ENCODE measurements around the gene OGG1.

OGG1 gene

DNA sequence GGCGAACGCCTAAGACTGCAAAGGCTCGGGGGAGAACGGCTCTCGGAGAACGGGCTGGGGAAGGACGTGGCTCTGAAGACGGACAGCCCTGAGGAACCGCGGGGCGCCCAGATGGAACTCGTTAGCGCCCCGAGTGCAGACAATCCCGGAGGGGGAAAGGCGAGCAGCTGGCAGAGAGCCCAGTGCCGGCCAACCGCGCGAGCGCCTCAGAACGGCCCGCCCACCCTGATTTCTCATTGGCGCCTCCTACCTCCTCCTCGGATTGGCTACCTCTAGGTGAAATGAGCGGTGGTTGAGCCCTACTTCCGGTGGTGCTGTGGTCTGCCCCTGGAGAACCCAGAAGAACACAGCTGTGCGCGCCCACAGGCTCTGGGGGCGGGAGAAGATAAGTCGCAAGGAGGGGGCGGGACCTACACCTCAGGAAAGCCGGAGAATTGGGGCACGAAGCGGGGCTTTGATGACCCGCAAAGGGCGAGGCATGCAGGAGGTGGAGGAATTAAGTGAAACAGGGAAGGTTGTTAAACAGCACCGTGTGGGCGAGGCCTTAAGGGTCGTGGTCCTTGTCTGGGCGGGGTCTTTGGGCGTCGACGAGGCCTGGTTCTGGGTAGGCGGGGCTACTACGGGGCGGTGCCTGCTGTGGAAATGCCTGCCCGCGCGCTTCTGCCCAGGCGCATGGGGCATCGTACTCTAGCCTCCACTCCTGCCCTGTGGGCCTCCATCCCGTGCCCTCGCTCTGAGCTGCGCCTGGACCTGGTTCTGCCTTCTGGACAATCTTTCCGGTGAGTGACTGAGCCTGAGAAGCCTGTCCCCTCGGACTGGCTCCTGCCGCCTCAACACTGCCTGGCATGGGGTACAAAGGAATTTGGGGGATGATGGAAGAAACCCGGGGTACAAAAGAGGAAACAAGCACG lies at the start of gene OGG1:
Gene OGG1 (plus strand): TSS at position 308 of the 911 bp plus-strand sequence. CDS start 335 bp downstream, at position 643.
- peak; percentile 90 for DNase-seq (ENCODE audit: low read depth)

DNA sequence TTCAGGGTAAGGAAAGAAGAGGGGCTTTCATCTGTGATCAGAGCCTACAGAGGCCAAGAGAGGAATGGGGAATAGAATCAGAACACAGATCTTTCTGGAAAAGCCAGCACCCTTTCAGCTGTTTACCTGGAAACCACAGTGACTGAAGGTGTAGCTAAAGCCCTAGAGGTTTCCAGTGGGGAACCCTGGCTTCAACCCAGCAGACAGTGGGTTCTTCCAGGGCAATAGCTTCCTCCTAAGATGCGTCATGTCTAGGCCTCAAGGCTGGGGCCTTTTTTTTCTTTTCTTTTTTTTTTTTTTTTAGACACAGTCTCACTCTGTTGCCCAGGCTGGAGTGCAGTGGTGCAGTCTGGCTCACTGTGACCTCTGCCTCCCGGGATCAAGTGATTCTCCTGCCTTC lies 49.2 kb upstream of the OGG1 start:
- DNase-seq (ENCODE audit: low read depth): no peak

DNA sequence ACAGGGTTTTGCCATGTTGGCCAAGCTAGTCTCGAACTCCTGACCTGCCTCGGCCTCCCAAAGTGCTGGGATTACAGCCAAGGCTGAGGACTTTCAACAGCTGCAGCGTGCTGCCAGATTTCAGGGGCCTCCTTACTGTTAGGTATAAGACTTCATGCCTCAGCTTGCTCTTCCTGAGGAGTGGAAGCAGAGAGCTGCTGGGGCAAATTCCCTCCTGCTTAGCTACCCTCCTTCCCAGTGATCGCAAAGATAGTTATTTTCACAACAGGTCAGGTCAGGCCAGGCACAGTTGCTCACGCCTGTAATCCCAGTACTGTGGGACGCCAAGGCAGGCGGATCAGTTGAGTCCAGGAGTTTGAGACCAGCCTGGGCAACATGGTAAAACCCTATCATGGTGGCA lies 48.7 kb upstream of the OGG1 start:
- no peak for DNase-seq (ENCODE audit: low read depth)

DNA sequence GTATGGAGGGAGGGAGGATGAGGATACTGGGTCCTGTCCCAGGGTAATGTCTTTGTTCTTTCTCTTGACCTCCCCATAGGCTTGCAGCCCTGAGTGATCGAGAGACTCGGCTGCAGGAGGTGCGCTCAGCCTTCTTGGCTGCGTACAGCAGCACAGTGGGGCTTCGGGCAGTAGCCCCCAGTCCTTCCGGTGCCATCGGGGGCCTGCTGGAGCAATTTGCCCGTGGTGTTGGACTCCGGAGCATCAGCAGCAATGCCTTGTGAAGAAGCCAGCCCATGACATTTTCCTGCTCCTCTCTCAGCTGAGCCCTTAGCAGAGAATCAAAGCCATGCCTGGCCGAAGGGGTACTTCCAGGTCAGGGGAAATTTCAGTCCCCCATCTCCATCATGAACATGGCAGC lies 48.0 kb upstream of the OGG1 start:
- no peak for DNase-seq (ENCODE audit: low read depth)

DNA sequence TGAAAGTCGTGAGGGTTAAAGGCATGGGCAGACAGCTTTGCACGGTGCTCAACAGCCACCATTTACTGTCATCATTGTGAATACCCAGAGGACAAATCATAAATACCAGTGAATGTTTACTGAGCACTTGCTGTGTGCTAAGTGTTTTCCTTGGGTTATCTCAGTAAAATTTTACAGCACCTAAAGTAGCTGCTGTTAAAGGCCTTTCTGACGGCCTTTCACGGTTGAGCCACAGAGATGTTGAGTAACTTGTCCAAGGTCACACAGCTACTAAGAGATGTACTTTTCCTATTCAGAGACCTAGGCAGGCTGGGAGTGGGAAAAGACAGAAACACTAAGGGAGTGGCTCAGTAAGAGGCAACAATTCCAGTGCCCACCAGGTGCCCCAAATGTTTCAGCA lies 46.5 kb upstream of the OGG1 start:
- DNase-seq (ENCODE audit: low read depth): no peak

DNA sequence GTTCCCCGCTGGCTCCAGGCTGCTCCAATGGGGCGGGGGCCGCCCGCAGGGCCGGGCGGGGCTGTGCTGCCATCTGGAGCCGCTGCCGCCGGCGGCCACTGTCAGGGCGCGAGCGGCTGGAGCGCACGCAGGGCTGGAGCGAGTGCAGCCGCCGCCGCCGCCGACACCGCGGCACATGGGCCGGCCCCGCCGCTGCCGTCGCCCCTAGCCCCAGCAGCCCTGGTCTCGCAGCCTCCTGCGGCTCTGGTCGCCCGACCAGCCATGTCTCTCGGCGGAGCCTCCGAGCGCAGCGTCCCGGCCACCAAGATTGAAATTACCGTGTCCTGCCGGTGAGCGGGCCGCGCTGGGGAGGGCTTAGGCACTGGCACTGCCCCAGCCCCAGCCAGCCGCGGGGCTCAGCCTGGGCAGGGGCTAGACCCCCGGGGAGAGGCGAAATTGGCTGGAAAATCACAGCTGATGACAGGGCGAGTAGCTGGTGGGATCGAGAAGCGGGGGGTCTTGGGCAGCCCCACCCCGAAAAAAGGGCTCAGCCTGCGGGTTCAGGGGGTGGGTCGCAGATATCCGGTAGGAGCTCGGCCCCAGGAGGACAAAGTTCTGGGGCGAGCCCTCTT lies 45.9 kb upstream of the OGG1 start, which contains the start of gene CPNE9:
Gene CPNE9 (plus strand): TSS at position 98 of the 611 bp plus-strand sequence. CDS start 164 bp downstream, at position 262.
- DNase-seq (ENCODE audit: low read depth): no peak

DNA sequence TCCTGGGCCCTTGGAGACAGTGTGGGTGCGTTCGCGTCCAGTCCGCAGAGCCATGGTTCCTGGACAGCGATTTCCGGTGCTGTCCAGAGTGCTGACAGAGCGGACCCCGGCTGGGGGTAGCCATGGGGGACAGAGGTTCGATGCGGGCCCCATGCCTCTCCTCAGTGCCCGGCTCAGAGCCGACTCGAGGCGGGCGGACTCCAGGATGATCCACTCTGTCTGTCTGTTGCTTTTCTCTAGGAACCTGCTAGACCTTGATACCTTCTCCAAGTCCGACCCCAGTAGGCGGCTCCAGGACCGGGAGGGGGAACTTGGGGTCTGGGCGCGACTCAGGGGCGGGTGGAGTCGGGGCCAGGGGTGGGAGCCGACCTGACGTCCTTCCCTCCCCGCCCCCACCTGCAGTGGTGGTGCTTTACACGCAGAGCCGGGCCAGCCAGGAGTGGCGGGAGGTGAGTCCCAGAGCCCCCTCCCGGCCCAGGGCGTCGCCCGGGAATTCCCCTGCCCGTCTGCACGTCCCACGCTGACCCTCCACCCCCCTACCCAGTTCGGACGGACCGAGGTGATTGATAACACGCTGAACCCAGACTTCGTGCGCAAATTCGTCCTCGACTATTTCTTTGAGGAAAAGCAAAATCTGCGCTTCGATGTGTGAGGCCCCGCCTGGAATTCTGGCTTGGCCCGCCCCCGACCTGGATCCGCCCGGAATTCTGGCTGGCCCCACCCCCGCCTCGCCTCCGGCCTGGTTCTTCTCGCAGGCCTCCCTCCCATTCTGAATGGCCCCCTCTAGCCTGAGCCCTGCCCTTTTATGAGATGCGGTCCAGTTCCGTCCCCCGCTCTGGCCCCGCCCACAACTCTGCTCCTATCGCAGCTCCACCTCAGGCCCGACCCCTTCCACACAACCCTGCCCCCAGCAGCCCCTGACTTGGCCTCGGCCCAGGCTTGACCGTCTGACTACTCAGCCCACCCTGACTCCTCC lies 45.1 kb upstream of the OGG1 start:
- DNase-seq (ENCODE audit: low read depth): no peak

DNA sequence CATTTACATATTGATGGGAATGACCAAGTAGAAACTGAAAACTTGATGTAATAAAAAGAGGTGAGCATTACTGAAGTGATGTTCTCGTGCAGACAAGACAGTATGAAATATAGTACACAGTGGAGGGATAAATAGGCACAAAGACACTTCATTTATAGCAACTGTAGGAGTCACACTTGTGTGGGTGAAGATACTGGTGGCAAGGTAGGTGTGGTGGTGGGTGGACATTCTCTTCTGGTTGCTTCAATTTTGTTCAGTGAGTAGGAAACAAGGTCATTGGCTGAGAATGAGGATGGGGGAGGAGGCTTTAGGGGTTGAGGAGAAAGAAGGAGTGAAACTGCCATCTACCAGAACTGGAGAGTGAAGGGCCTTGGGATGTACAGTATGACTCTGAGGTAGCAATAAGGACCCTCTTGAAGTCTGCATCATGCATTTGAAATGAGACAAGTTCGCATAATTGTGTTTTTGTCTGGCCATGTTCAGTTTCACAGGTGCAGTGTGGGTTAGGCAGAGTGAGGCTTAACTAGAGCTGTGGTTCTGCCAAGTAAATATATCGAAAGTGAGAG lies 39.5 kb upstream of the OGG1 start:
- DNase-seq (ENCODE audit: low read depth): no peak

DNA sequence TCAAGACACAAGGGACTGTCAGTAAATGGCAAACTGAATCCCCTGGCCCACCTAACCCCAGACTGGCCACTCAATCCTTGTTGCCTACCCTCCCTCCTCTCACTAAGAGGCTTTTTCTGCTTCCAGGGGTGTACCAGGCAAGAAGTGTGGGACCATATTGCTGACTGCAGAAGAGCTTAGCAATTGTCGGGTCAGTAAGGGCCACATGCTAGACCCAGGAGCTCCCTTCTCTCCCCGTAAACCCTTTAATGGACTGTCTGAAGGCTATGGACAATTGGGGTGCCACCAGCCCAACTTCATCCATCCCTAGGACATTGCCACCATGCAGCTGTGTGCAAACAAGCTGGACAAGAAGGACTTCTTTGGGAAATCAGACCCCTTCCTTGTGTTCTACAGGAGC lies 37.3 kb upstream of the OGG1 start:
- no peak for DNase-seq (ENCODE audit: low read depth)

DNA sequence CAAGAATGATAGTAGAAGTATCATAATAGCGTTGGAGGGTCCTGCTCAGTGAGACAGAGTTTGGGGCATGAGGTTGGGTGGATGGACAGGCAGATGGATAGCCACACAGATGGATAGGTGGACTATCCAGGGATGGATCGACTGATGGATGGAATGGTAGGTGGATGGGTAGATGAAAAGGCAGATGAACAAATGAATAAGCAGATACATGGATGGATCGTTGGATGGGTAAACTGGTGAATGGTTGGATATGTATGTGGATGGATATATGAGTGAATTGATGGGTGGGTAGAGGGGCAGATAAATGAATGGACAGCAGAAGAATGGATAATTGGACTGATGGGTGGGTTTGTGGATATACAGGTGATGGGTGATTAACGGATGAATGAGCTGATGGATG lies 36.6 kb upstream of the OGG1 start:
- DNase-seq (ENCODE audit: low read depth): no peak

DNA sequence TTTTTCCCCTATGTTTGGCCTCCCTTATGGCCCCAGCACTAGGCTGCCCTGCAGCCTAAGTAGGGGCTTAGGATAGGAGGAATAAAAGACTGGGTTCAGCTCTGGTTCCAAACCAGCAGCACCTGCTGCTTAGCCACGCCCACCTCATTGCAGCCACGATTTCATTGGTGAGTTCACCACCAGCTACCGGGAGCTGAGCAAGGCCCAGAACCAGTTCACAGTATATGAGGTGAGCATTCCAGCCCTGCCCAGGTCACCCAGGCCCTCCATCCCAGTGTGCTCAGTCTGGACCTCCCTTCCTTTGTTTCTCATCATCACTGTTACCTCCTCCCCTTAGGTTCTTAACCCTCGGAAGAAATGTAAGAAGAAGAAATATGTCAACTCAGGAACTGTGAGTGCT lies 34.6 kb upstream of the OGG1 start:
- DNase-seq (ENCODE audit: low read depth): no peak

DNA sequence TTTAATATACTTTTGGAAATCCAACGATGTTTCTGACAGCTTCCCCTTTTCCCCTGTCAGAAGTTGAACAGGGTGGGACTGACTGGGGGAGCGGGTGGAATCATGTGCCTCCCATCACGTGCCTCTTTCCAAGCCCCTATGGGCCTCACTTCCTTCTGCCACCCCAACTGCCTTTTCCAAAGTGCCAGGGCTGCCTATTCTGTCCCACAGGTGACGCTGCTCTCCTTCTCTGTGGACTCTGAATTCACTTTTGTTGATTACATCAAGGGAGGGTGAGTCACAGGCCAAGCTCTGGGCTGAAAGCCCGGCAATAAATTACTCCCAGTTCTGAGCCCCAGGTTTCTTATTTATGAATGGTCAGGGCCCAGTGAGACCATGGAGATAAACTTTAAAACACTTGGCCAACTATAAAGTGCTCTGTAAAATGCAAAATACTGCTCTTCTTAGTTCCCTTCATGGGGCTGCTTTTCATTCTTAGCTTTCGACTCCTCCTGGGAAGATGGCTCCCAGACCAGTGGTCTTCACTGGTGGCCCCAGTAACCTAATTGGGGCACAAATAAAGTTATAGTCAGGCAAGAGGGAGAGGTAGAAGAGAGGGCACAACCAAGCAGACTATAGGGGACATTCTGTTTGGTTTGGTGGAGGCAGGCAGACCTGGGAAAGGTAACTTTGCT lies 33.9 kb upstream of the OGG1 start:
- no peak for DNase-seq (ENCODE audit: low read depth)

DNA sequence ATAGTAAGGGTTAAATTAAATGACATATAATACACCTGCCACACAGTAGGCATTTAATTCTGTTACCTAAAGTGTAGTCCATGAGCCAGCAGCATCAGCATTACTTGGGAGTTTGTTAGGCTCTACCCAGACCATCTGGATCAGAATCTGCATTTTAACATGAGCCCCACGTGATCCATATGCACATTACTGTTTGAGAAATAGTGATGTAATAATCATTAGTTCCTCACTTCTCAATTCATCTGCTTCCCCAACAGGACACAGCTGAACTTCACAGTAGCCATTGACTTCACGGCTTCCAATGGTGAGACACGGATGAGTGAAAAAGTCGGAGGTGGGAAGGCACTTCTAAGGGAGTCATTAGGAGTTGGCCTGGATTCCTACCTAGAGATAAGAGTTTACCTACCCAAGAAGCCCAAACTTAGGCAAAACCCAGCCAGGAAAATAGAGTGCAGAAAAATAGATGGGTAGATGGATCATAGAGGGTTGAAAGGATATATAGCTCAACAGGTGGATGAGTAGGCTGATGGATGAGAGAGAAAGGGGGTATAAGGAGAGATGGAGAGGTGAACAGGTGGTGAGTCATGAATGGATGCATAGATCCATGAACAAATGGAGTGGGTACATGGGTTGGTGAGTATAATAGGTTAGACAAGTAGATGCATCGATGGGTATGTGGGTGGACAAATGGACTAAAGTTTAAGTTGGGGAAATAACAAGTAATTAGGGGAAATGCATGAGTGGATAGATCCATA lies 32.8 kb upstream of the OGG1 start:
- DNase-seq (ENCODE audit: low read depth): no peak

DNA sequence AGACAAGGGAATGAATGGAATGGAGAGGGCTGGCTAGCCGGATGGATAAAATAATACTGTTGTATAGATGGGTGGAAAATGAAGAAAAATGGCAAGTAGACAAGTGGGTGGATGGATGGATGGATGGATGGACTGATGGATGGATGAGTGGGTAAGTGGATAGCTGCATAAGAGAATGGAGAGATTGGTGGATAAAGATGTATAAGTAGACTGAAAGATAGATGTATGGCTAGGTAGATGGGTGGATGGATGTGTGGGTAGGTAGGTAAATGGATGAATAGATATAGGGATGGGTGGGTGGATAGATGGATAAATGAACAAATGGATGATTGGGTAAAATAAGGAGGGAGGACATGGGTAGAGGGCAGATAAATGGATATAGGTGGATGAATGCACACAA lies 32.2 kb upstream of the OGG1 start:
- no peak for DNase-seq (ENCODE audit: low read depth)

DNA sequence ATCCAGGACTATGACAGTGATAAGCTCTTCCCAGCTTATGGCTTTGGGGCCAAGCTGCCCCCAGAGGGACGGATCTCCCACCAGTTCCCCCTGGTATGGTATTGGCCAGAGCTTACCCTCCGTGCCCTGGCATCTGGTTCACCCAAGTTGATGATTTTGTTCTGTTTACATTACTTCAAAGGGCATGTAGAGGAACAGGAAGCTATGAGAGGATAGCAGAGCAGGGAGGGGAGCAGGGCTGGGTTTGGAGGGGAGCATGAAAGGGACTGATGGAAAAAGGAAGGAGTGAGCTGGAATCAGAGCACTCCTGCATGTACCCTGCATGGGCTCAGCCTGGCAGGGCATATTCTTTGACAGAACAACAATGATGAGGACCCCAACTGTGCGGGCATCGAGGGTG lies 31.6 kb upstream of the OGG1 start:
- no peak for DNase-seq (ENCODE audit: low read depth)

DNA sequence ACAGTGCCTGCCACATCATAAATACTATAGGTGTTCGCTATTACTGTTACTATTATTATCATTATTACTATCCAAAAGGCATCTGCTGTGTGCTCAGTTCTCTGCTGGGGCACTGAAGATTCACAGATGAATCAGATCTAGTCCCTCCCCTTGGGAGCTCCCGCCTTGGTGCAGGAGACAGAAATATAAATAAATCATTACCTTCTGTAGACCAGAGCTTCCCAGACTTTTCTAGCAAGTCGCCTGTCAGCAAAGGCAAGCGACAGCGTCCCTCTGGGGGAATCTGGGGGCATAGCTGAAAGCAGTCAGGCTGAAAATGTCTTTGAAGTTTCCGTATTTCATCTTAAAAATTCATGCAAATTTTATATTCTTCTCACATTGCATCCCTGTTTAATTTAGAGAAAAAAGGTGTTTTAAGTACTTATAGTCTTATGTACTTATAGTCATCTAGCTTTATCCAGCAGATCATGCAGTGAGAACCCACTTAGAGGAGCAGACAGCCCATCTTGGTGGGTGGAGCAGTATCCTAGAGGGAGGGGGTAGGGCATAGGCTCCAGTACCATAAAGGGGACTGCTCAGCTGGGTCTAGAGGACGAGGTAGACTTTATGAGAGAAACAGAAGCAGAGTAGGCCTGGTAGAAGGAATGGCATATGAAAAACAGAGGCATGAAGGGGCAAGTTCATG lies 28.6 kb upstream of the OGG1 start:
- no peak for DNase-seq (ENCODE audit: low read depth)

DNA sequence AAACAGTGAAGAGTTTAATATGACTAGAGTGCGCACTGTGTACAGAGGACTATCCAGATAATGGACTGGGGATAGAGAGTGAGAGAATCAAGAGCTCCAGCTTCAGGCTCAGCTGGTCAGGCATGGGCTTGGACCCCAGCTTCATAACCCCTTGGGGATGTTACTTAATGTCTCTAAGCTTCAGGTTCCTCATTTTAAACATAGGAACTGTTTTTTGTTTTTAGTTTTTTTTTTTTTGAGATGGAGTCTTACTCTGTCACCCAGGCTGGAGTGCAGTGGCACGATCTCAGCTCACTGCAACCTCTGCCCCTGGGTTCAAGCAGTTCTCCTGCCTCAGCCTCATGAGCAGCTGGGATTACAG lies 28.1 kb upstream of the OGG1 start:
- DNase-seq (ENCODE audit: low read depth): no peak

DNA sequence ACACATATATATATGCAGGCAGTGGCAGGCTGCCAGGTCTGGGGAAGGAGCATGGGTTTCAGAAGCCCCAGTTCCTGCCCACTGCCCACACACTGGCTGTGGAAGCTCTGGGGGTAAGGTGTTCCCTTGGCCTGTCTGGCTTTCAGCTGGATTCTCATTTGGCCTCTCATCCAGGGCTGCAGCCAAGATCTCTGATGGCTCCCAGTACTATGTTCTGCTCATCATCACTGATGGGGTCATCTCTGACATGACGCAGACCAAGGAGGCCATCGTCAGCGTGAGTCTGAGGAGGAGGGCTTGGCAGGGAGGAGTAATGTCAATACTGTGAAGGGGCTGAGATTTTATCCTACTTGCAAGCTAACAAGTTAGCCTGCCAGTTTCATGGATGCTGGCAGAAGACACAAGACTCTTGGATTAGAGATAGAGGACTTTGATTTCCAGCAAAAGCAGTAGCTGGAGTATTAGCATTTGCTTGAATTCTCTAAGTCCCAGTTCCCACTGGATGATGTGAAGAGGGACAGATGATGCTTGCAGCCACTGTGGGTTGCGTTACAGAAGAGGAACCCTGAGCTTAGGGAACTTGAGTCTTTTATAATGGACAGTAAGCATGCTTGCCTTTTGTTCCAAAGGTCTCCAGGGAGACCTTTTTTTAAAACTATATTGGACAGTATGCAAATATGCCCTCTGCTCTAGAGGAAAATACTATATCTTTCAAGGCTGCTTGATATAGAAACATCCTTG lies 23.8 kb upstream of the OGG1 start:
- DNase-seq (ENCODE audit: low read depth): no peak

DNA sequence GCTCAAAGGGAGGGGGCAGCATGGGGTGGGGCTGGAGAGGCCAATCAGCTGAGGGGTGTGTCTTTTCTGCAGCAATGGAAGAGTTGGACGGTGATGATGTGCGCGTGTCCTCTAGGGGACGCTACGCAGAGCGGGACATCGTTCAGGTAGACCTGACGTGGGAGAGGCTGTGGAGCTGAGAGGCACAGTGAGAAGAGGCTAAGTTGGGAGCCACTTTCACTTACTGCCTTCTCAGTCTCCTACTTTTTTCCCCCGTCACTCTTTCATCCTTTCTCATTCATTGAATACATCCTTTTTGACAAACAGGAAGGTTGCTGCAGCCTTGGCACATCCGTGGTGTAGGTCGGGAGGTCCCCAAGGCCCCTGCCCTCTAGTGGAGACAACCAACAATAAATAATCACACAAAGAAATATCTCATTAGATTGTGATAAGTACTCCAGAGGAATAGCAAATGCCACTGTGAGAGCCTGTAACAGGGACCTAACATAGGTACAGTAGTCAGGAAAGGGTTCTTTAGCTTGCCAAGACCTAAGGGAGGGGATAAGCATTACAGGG lies 22.6 kb upstream of the OGG1 start:
- DNase-seq (ENCODE audit: low read depth): peak; percentile 33

Data from stimulated activated CD8-positive, alpha-beta memory T cell treated with anti-CD3 and anti-CD28 coated beads, Interleukin-12 subunit alpha, Interleukin-12 subunit beta, amount 100 ng/mL, for 1 hour (primary cell).